ENCODE results near the gene HYI.

DNA sequence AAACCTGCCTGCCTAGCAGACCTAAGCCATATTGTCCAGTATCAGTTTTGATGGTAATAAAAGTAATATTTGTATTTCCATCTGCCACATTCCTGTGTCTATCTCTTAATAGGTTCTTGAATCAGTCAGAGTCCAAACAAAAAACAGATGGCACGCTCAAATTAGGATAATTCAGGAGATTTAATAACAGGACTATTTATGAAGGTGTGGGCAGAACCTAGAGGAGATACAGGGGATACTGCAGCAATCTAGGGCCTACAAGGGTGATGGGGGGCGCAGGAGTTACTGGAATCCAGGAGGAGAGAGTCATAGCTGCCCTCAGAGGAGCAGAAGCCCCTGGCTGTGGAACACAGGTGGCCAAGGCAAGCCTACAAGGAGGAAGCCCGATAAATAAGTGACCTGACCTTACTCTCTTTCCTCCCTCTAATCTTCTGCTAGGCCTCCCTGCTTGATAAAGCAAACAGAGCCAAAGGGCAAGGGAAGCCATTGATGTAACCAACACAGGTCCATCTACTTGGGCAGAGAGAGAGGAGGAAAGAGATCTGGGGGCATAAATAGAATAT lies 11.9 kb upstream of the HYI start:
- TF ChIP-seq, protein P1, sequence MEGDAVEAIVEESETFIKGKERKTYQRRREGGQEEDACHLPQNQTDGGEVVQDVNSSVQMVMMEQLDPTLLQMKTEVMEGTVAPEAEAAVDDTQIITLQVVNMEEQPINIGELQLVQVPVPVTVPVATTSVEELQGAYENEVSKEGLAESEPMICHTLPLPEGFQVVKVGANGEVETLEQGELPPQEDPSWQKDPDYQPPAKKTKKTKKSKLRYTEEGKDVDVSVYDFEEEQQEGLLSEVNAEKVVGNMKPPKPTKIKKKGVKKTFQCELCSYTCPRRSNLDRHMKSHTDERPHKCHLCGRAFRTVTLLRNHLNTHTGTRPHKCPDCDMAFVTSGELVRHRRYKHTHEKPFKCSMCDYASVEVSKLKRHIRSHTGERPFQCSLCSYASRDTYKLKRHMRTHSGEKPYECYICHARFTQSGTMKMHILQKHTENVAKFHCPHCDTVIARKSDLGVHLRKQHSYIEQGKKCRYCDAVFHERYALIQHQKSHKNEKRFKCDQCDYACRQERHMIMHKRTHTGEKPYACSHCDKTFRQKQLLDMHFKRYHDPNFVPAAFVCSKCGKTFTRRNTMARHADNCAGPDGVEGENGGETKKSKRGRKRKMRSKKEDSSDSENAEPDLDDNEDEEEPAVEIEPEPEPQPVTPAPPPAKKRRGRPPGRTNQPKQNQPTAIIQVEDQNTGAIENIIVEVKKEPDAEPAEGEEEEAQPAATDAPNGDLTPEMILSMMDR (IDR thresholded peaks at IDR 0.05) = no peak
- no peak for TF ChIP-seq ZFX (IDR thresholded peaks at IDR 0.05; ENCODE audit: borderline replicate concordance)
